ENCODE results near the gene SLC17A5. TPM values are rescaled to one million over a fixed set of nuclear protein-coding genes. Genes with fewer than 3 reads are reported as not detected.

The SLC17A5 gene
- total RNA-seq, 1 donor from 2014 or later, result 26.5 TPM

- intact Hi-C loops (cut with DNase I), result no loop called here
- Histone ChIP-seq H3K36me3 (no peaks in the 10 kb centered on the region), H3K4me3 (no peak overlapping the region), H3K27ac (no peak overlapping the region), H3K9me3 (no peaks in the 10 kb centered on the region), H3K4me1 (no peaks in the 10 kb centered on the region), H3K27me3 (no peaks in the 10 kb centered on the region)
- no peak for TF ChIP-seq CTCF (IDR thresholded peaks at IDR 0.05)
- ATAC-seq (no peak), DNase-seq (no peak)
Measured at GRCh38 chr6:73548458-73549446, 105.0 kb downstream of the SLC17A5 start.

- Histone ChIP-seq H3K4me3 (no peak overlapping the region), H3K4me1 (no peaks in the 10 kb centered on the region), H3K36me3 (no peaks in the 10 kb centered on the region), H3K27ac (no peak overlapping the region), H3K9me3 (no peaks in the 10 kb centered on the region), H3K27me3 (no peaks in the 10 kb centered on the region)
- no peak for TF ChIP-seq CTCF (IDR thresholded peaks at IDR 0.05)
- no peak for DNase-seq
- intact Hi-C loops (cut with DNase I), result no loop called here
- no peak for ATAC-seq
Measured at GRCh38 chr6:73547036-73547435, 106.8 kb downstream of the SLC17A5 start.

Other genes starting within 250 kb of the SLC17A5 start
- gene CGAS, start 201.7 kb downstream of the SLC17A5 start, total RNA-seq, result 5.9 TPM
- 23.1 TPM for gene MTO1, start 192.3 kb downstream of the SLC17A5 start, total RNA-seq
- gene EEF1A1, start 133.0 kb downstream of the SLC17A5 start, total RNA-seq, result 9,028 TPM
- 22.1 TPM for gene CD109, start 42.2 kb upstream of the SLC17A5 start, total RNA-seq